Fibroblast of skin of right quadriceps (primary cell): Measurements from ENCODE around the gene PARVG.

Experiments used
- DNase-seq: peaks from one replicate; pipeline ENCODE4 v3.0.0-alpha.2; 2013

The PARVG gene

GRCh38 chr22:44181033-44181911 is 547 bp downstream of the PARVG start:
- no peak for DNase-seq

GRCh38 chr22:44181912-44182587 is 1.3 kb downstream of the PARVG start:
- no peak for DNase-seq

GRCh38 chr22:44182588-44183286 is 2.0 kb downstream of the PARVG start:
- no peak for DNase-seq

GRCh38 chr22:44183287-44183588 is 2.5 kb downstream of the PARVG start:
- DNase-seq, result no peak

DNA sequence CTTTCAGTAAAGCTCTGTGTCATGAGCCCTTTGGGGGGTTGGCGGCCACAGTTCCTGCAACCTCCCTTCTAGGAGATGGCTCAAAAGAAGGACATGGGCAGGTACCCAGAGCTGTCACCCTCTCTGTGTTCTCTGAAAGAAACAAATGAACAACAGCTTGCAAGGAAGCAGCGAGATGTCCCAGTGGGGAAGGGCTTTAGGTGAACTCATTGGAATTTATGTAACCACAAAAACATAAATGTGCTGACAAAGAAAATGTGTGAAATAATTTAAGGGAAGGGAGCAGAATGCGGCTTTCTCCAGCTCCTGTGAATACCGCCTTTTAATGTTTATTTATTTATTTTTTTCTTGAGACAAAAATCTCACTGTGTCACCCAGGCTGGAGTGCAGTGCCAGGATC is 3.3 kb downstream of the PARVG start:
- DNase-seq, result peak; percentile 28

DNA sequence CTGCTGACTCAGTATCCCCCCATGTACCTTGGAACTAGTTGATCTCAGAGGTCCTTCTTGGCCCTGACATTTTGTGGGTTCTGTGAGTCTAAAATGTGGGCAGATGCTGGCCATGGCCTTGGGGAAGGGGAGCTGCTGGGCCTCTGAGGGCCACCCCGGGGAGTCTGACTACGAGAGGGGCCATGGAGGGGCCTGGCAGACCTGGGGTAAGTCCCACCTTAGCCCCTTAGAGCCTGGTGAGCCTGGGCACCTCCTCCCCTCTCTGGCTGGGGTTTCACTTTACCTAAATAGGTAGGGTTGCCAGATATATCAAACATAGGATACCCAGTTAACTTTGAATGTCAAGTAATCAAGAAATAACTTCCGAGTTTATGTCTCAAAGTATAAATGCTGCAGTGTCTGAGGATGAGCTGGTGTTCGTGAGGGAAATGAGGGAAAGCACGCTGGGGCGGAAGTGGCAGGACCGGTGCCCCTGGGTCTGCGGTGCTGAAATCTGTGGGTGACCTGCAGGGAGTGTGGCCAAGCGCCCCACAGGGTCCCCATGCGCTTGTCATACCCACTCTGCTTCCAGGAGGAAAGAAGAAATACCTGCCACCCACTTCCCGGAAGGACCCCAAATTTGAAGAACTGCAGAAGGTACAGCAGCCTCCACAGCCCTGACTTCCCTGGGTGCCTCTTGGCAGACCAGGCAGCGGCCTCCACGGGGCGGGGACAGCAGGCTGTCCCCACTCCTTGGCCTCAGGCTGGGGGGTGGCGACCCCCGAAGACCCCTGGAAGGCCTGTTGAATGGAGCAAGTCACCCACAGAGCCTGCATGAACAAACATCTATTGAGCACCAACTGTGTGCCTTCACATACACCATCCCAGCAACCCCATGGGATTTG is 4.8 kb downstream of the PARVG start:
- DNase-seq, result no peak

DNA sequence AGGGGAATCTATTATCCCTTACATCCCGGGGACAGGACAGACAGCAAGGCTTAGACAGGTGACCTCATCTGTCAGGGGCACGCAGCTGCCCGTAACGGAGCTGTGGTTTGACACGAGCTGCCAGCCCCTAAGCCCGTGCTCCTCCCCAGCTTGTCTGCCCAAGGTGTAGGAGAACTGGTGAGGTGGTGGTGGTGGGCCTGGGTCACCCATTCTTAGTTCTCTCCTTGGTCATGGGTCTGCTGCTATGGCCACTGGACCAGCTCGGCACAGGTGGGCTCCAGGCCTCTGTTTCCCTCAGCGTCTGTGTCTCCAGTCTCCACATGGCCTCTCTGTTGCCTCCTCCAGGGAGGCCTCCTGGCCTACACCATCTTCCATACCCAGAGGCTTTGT is 5.4 kb downstream of the PARVG start:
- no peak for DNase-seq

GRCh38 chr22:44186737-44187136 is 6.0 kb downstream of the PARVG start:
- no peak for DNase-seq

DNA sequence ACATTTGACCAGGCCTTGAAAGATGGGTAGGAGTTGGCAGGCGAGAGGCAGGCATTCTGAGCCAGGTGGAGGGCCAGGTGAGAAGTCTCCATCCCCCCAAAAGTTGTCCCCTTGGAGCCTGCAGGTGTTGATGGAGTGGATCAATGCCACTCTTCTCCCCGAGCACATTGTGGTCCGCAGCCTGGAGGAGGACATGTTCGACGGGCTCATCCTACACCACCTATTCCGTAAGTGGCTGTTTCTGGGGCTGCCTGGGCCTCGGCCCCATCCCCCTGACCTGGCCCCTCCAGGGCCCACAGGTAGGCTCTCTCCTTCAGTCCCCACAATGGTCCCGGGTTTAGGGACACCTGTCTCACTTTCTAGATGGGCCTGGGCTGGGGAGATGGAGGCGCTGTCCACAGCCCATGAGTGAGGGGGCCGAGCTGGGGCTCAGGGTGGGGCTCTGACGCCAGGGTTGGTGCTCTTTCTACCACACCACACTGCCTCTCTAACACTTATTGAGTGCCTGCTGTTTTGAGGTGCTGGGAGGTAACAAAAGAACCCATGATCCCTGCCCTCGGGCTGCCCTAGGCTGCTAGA is 7.0 kb downstream of the PARVG start:
- no peak for DNase-seq

- DNase-seq, result no peak
Measured at GRCh38 chr22:44188316-44188715, 7.6 kb downstream of the PARVG start.

DNA sequence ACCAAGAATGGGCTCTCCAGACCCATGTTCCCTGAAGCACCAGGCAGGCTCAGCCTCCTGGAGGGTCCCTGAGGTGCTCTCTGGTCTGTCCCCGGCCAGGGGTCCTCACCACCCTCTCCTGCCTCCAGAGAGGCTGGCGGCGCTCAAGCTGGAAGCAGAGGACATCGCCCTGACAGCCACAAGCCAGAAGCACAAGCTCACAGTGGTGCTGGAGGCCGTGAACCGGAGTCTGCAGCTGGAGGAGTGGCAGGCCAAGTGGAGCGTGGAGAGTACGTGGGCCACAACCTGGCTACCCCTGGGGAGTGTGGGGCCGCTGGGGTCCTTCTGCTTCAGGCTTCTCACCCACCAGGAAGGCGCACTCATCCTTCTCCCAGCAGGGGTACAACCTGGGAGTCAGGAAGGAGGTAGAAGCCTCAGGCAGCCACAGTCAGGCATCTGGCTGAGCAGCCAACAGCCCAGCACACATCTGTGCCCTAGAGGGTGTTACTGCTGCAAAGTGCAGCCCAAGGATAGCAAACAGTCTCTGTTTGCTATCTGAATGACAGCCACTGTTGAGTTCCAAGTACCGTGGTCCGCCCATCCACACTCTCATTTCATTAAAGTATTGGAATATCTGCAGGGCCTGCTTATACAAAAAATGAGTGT is 8.4 kb downstream of the PARVG start:
- no peak for DNase-seq

DNA sequence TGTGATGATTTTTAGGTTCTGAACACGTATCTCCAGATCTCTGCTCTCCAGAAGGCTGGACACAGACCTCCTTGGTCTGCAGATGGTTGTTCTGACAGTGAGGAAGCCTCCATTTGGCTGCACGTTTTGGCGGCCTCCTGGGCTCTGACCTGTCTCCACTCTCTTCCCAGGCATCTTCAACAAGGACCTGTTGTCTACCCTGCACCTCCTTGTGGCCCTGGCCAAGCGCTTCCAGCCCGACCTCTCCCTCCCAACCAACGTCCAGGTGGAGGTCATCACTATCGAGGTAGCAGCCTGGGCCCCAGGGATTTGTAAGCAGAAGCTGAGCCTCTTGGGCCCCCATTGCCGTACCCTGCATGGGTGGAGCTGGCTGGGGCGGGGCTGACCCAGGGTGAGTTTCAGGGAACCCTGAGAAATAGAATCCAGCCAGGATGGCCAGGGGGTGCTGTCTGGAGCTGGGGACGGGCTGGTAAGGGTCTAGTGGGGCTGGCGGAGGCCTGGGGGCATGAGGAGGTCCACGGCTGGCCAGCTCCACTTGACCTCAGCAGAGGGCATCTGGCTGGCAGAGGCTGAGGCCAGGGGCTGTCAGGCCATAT is 9.8 kb downstream of the PARVG start:
- no peak for DNase-seq

- peak; percentile 17 for DNase-seq
Measured at GRCh38 chr22:44191036-44191454, 10.3 kb downstream of the PARVG start.

DNA sequence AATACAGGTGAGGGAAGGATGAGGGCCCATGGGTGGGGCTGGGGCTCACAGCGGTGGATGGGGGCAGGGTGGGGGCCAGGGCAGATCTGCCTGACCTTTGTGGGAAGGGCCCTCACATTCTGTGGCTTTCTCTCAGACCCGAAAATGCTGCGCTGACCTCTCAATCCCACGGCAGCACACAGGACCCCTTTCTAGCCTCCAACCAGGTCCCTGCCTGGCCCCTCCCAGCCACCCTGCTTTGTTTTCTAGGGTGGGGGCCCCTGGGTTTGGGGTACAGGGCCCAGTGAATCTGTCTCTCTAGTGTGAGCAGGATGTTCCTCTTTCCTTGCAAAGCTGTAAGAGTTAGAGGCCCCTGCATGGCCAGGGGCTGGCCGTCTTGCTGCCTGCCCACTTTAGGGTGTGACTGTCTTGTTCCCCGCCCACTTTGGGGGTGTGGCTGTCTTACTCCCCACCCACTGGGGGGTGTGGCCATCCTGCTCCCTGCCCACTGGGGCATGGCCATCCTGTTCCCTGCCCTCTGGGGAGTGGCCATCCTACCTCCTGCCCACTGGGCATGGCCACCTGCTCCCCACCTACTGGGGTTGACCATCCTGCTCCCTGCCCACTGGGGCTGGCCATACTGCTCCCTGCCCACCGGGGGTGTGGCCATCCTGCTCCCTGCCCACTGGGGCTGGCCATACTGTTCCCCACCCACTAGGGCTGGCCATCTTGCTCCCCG is 11.5 kb downstream of the PARVG start:
- DNase-seq, result no peak

GRCh38 chr22:44192816-44193534 is 12.2 kb downstream of the PARVG start:
- DNase-seq, result no peak

- DNase-seq, result no peak
Measured at GRCh38 chr22:44193535-44193891, 12.8 kb downstream of the PARVG start.

DNA sequence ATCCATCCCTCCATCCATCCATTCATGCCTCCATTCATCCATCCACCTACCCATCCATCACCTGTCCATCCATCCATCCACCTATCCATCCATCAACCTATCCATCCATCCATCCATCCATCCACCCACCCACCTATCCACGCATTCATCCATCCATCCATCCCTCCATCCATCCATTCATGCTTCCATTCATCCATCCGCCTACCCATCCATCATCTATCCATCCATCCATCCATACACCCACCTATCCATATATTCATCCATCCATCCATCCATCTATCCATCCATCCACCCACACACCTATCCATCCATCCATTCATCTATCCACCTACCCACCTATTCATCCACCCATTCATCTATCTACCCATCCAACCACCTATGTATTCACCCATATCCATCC is 13.8 kb downstream of the PARVG start:
- DNase-seq, result no peak

DNA sequence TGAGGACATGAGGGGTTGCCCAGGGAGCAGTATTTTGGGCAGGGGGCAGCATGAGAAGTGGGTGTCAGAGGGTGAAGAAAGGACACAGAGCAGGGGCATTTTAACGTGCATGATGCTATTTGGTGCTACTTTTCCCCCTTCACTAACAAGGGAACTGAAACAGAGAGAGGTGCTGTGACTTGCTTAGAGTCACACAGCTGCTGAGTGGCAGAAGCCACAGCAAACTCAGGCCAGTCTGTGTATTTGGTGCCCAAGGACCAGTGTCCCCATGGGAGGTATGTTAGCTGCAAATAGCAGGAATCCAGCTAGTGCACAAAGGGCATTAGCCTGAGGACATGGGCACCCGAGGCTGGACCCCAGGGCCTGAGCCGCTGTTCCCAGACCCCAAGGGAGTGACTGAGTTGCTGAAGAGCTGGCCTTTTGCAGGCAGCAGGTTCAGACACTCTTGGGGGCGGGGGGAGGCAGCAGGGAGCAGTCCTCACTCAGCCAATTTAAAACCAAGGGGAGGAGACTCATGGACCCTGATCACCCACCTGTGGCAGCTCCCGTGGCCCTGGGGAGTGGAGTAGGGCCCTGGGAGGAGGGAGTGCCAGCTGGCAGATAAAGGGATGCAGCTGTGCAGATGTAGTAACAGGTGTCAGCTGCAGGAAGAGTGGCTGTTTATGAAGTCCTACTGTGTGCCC is 14.6 kb downstream of the PARVG start:
- no peak for DNase-seq

DNA sequence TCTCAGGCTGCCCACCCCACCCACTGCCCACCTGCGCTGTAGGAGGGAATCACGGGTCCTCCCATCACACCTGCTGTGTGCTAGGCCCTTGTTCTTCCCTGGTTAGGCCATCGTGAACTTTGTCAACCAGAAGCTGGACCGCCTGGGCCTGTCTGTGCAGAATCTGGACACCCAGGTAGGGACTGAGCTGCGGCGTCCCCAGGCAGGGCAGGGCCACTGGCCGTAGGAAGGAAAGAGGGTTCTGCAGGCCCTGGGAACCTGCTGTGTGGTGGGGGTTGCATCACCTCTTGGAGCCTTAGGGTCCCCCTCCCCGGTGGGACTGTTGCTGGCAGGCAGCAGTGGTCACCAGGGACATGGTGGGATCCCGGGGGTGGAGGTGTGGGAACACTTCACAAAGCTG is 15.5 kb downstream of the PARVG start:
- no peak for DNase-seq

DNA sequence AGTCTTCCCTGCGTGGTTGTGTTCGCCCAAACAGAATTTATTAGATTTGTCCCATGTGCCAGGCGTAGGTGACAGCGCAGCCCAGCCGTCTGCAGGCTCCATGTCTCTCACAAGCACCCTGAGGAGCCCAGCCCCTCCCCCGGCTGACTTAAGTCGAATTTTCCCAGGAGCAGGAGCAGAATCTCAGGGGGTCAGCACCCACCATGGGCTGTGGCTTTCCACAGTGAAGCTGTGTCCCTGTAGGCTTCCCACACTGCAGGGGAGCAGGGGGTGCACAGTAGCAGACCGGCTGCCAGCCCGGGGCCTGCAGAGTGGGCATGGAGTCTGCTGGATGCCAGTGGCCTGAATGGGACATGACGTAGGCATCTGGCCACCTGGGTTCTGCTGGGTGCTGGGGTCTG is 16.0 kb downstream of the PARVG start:
- DNase-seq, result no peak
